GM18498 (cell line): ENCODE results near the gene CLSTN2.

Experiments used
- ATAC-seq: cut with Tn5 transposase; IDR thresholded peaks from one replicate; pipeline ENCODE4 v1.9.1; 2021; ENCODE audit warnings: mild to moderate bottlenecking, moderate library complexity; ENCODE audit not compliant: unreplicated experiment

CLSTN2 gene

DNA sequence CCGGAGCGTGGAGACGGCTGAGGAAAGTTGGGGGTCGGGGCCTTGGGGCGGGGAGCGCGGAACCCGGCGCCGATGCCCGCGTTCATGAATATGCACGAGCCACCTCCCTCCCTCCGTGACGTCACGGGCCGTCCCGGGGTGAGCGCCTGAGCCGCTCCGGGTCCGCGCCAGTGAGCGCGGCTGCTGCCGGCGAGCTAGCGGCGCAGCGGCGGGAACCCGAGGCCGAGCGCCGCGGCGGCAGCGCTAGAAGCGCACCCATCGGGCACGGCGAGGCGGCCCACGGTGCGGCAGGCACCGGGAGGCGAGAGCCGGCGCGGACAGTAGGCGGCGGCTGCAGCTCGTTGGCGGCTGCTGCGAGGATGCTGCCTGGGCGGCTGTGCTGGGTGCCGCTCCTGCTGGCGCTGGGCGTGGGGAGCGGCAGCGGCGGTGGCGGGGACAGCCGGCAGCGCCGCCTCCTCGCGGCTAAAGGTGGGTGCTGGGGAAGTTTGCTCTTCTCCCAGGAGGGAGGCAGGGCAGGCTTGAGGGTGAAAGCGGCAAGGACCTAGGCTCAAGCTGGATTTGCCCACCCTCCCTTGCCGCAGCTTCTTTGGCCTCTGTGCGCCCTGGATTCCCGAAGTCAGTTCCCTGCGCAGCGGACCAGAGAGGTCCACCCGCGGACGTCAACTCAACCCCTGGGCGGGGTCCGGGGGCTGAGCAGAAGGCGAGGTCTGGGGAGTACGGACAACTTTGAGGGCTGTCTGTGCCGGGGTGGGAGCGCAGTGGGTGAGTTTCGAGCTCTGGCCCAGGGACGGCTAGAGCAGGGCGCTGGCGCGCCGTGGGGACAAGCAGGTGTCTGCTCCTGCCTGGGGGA is at the start of gene CLSTN2:
Gene CLSTN2 (plus strand): TSS at position 170 of the 850 bp plus-strand sequence.
- peak; percentile 57 for ATAC-seq

DNA sequence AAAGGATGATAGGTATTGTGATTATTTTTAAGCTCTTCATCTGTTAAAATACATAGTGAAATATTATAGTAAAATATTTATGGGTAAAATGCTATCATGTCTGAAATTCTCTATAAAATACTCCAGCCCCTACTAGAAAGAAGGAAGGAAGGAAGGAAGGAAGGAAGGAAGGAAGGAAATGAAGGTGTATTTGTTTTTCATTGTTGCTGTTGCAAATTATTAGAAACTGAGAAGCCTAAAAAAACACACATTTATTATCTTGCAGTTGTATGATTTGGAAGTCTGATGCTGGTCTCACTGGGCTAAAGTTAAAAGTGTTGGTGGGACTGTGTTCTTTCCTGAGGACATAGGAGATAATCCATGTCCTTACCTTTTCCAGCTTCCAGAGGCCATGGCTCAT is 47.6 kb upstream of the CLSTN2 start:
- no peak for ATAC-seq

GRCh38 chr3:139888561-139889140 is 46.3 kb upstream of the CLSTN2 start:
- no peak for ATAC-seq

DNA sequence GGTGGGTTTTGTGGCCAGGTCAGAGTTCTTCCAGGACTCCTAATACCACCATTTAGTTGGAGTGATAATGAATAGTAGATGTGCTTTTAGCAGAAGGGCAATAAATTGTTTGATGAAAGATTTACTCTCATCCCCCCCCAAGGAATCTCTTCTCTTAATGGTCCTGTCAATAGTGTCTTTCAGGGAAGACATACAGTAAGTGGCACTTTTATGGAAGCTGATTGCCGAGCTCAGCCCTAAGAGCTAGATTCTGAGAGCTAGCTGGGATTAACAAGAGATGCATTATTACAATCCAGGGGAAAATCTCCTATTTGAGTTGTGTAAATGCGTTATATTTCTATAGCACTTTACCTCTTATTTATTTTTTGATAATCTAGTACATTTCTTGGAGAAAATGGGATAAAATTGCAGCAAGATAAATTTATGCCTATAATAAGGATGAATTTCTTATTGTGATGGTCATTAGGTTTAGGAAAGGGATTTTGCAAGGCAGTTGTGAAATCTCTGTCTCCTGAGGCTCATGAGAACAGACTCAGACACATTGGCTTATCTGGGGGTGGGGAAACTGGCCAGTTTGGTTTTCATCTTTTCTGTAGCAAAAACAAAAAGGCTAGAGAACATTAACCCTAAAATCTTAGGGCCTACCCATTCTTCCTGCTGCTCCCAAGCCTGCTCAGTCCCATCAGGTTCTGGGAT is 41.6 kb upstream of the CLSTN2 start:
- ATAC-seq: no peak

DNA sequence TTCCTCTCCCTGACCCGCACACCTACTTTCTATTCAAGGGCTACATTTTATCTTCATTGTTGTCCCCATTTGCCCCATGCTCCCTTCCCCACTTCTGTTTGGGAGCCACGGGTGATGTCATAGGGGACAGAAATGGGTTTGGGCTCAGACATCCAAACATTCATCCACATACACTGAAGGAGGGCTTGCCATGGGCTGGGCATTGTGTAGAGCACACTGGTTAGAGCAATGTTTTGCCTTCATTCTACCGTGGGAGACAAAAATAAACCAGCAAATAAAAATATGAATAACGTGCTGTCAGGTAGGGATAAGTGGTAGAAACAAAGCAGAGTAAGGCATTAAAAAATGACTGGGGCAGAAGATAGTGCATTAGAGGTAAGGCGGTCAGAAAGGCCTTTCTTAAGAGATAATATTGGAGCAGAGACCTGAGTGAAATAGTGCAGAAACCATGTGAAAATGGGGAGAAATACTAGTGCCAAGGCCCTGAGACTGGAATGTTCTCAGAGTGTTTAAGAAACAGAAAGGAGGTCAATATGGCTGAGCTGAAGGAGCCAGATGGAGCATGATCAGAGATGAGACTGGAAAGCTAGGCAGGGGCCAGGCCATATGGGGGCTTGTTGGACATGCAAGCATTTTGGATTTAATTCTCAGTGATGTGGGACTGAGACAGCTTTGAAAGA is 40.9 kb upstream of the CLSTN2 start:
- ATAC-seq: no peak

GRCh38 chr3:139894643-139894989 is 40.4 kb upstream of the CLSTN2 start:
- no peak for ATAC-seq

DNA sequence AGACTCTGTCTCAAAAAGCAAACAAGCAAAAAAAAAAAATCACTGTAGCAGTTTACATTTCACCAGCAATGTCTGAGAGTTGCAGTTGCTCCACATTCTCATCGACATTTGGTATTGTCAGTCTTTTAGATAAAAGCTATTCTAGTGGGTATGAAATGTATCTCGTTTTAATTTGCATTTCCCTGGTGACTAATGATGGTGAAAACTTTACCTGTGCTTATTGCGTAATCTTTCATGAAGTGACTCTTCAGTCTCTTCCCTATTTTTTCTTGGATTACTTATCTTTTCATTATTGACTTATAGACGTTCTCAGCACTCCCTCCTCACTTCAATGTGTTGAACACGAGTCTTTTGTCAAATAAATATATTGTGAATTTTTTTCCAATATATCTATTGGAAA is 37.2 kb upstream of the CLSTN2 start:
- no peak for ATAC-seq

DNA sequence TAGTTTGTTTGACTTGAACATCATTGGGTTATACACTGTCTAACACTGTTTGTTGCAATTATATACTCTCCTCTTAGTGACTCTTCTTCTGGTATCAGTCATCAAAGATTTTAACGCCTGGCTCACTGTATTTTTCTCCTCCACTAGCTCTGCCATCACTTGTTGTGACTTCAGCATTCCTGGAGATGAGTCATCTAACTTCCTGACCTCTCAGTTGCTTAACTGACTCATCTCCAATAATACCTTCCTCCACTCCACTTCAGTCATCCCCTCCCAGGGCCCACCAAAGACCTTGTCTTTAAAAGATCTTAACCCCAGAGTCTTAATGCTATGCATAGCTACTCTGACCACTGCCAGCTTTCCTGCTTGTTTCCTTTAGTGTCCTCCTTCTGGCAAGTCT is 28.6 kb upstream of the CLSTN2 start:
- ATAC-seq: no peak

DNA sequence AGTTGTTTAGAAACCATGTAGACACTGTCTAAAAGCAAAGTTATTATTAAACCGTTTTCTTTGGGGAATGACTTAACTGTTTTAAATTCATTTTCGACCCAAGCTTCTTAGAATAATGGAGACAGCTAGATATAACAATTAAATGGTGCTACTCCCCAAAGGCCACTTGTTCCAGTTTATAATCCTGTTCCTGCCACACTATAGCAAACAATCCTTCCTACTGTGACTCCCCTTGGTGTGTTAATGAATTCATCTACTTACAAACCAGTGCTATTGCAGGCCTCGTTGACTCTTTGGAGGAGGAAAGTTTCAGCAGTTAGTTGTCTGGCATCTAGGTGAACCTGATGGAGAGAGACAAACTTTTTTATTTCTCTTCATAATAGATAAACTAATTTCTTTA is 25.2 kb upstream of the CLSTN2 start:
- ATAC-seq: no peak

GRCh38 chr3:139916271-139916670 is 18.7 kb upstream of the CLSTN2 start:
- ATAC-seq: no peak

- no peak for ATAC-seq
Measured at GRCh38 chr3:139917226-139917785, 17.7 kb upstream of the CLSTN2 start.

- ATAC-seq: no peak
Measured at GRCh38 chr3:139928708-139929505, 6.1 kb upstream of the CLSTN2 start.

- ATAC-seq: no peak
Measured at GRCh38 chr3:139930211-139930610, 4.8 kb upstream of the CLSTN2 start.

GRCh38 chr3:139933766-139934165 is 1.2 kb upstream of the CLSTN2 start:
- ATAC-seq: no peak

DNA sequence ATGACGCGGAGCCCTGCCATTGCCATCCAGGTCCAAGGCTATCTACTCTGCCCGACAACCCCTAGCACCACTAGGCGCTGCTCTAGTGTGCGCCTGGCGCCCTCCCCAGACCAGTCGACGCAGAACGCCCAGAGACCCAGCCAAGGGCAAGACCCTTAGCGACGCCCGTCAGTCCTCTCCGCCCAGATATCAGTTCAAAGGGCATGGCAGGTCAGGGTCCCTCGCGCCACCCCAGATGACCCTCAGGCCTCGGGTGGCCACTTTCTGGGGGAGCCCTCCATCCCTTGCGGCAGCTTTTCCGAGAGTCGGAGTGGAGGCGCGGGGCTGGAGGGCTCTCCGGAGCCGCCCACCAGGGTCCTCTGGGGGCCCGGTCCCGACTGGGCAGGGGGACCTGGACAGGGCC is 371 bp upstream of the CLSTN2 start:
- ATAC-seq: no peak

DNA sequence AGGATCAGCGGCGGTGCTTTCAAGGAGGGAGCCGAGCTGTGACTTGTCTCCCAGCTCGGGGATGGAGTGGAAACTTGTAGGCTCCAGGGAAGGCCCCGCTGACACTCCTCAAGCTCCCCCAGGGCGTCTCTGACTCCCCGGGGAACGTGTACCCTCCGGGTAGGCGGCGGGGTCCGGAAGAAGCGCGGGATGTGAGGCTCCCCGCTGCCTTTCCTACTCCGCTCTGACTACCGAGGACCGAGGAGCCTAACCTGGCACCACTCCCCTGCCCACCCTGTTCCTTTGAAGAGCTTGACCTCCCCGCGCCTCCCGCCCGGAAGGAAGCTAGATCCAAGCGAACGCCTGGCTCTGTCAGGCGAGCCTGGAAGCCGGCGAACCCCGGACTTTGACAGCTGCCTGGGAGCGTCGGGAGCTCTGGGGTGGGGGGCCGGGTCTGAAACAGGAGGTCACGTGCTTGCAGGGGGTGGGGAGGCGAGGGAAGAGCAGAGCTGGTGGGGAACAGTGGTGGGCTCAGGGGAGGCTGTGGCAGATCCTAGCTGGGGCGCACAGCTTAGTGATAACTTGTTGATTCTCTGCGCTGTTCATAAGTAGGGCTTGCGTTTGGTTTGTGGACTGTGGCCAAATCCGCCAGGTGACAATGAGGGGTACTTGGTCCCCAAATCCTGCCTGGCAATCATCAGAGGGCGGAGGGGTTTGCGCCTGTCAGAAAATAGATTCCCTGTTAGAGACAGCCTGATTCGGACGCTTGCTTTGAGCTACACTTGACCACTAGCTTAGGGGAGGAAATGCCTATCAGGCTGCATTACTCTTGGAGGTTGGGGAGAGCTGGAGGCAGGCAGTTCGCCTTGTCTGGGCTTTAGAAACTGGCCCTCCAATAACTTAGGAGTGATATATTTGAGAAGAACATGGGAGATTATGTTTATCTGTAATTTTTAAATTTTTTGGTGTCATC is 1.2 kb downstream of the CLSTN2 start:
- ATAC-seq: no peak

DNA sequence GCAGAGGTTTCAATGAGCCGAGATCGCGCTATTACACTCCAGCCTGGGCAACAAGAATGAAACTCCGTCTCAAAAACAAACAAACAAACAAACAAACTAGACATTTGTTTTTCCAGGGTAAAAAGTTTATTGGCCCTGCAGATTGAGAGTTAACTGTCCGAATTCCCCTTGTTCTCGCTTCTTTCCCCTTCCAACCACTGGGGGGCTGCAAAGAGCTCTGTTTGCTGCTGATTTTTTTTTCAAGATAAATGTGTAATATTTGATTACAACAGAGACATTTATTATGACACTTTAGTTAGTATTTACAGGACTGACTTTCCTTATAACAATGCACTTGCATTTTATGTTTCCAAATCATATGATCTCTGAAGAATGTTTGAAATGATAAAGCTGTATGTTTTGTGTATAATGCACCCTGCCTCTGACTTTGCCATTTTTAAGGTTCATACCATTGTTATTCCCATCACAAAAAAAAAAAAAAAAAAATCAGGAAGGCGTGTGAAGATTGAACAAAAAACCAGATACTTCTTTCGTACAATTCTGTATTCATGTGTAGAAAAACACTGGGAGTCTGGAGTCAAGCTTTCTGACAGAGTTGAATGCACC is 2.8 kb downstream of the CLSTN2 start:
- no peak for ATAC-seq

GRCh38 chr3:139939681-139940190 is 4.8 kb downstream of the CLSTN2 start:
- ATAC-seq: no peak

DNA sequence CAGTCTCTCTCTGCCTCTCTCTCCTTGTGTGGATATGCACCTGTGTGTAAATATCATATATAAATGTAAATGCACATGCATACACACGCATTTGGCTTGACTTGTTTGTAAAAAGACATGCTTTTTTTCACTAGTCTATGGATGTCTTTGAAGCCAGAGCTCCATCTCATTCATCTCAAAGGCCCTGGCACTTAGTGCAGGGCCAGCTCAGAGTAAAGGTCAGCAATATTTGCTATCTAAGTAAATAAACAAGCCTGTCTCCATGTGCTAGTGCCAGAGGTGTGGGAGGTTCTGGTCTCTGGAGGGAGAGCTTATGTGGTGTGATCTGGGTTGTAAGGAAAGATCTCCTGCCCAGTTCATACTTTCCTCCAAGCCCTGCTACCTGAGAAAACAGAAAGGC is 5.6 kb downstream of the CLSTN2 start:
- ATAC-seq: no peak
